GM10266 (cell line): ENCODE measurements around the gene SPATA25.

Experiments
- DNase-seq: peaks from one replicate; pipeline ENCODE4 v3.0.0; 2012; ENCODE audit errors: extremely low spot score
- TF ChIP-seq, protein P1 (sequence below): IDR thresholded peaks from 2 replicates; pipeline ENCODE4 v1.5.1; 2012; ENCODE audit warnings: mild to moderate bottlenecking, low read depth; ENCODE audit not compliant: control insufficient read depth, insufficient read depth; ENCODE audit errors: missing control alignments

The SPATA25 gene

DNA sequence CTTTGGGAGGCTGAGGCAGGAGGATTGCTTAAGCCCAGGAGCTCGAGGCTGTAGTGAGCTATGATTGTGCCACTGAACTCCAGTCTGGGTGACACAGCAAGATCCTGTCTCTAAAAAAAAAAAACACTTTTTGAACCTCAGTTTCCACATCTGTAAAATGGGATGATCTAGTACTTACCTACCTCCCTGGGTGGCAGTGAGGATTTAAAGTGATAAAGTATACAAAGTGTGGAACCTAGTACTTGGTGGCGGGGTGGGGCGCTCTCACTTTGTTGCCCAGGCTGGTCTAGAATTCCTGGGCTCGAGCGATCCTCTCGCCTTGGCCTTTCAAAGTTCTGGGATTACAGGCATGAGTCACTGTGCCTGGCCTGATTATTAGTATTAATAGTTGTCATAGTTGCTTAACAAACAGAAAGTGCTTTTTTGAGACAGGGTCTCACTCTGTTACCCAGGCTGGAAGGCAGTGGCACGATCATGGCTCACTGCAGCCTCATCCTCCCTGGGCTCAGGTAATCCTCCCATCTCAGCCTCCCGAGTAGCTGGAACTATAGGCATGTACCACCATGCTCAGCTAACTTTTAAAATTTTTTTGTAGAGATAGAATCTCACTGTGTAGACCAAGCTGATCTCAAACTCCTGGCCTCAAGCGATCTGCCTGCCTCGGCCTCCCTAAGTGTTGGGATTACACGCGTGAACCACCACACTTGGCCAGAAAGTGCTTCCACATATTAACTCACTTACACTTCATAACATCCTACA lies 31.5 kb upstream of the SPATA25 start:
- DNase-seq, result no peak
- TF ChIP-seq, protein P1, sequence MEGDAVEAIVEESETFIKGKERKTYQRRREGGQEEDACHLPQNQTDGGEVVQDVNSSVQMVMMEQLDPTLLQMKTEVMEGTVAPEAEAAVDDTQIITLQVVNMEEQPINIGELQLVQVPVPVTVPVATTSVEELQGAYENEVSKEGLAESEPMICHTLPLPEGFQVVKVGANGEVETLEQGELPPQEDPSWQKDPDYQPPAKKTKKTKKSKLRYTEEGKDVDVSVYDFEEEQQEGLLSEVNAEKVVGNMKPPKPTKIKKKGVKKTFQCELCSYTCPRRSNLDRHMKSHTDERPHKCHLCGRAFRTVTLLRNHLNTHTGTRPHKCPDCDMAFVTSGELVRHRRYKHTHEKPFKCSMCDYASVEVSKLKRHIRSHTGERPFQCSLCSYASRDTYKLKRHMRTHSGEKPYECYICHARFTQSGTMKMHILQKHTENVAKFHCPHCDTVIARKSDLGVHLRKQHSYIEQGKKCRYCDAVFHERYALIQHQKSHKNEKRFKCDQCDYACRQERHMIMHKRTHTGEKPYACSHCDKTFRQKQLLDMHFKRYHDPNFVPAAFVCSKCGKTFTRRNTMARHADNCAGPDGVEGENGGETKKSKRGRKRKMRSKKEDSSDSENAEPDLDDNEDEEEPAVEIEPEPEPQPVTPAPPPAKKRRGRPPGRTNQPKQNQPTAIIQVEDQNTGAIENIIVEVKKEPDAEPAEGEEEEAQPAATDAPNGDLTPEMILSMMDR, result no peak

DNA sequence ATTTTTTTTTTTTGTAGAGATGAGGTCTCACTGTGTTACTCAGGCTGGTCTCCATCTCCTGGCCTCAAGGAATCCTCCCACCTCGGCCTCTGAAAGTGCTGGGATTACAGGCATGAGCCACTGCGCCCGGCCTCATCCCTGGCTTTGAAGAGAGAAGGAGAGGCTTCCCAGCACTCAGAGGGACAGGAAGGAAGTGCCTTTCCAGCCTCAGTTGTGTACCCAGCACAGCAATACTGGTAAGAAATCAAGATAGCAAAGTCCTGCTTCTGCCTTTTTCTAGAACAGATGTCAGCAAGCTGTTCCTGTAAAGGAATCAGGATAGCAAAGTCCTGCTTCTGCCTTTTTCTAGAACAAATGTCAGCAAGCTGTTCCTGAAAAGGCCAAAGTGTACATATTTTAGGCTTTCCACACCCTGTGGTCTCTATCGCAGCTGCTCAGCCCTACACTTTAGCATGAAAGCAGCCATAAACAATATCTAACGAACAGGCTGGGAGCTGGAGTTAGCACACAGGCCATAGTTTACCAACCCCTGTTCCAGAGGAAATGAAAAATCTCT lies 30.8 kb upstream of the SPATA25 start:
- DNase-seq, result no peak

DNA sequence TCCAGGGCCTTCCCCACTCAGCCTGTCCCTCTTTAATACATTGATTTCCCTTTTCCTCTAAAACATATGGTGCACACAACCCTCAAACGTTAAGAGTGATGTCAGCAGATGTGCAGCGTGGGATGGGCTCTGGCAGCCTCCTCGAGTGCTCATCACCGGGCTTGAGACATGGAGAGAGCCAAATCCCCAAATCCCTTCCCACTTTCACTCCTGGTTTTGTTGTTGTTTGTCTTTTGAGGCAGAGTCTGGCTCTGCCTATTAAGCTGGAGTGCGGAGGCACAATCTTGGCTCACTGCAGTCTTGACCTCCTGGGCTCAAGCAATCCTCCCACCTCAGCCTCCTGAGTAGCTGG lies 30.3 kb upstream of the SPATA25 start:
- TF ChIP-seq, protein P1, result no peak
- DNase-seq, result no peak

More for the DNA sequence above, 30.8 kb upstream of the SPATA25 start:
- TF ChIP-seq, protein P1, result no peak

DNA sequence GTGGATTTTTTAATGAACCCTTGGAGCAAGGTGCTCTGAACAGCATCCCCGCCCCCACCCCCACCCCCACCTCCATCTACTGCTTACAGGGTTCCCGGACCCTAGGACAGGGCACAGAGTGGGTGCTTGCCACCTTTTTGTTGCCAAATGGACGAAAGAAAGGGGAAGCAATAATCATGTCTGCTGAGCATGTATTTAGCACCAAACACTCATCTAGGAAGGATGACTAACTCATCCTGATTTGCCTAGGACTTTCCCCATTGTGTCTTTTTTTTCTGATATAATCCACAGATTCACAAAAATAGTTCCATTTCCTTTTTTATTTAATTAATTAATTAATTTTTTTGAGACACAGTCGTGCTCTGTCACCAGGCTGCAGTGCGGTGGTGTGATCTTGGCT lies 25.7 kb upstream of the SPATA25 start:
- TF ChIP-seq, protein P1, result no peak
- no peak for DNase-seq

DNA sequence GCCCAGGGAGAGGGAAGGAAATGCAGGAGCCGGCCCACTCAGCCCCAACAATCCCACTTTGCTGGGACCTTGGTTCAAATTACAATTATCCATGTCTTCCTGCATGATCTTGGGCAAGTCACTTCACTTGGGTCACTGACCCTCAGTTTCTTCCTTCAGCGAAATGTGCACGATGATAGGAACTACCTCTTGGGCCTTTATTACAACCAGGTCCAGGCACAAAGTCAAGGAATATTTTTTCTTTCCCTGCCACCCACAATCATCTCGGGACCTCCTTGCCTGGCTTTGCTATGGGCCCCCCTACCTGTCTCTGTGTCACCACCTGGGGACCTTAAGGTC lies 24.9 kb upstream of the SPATA25 start:
- TF ChIP-seq, protein P1, result no peak
- DNase-seq, result no peak

DNA sequence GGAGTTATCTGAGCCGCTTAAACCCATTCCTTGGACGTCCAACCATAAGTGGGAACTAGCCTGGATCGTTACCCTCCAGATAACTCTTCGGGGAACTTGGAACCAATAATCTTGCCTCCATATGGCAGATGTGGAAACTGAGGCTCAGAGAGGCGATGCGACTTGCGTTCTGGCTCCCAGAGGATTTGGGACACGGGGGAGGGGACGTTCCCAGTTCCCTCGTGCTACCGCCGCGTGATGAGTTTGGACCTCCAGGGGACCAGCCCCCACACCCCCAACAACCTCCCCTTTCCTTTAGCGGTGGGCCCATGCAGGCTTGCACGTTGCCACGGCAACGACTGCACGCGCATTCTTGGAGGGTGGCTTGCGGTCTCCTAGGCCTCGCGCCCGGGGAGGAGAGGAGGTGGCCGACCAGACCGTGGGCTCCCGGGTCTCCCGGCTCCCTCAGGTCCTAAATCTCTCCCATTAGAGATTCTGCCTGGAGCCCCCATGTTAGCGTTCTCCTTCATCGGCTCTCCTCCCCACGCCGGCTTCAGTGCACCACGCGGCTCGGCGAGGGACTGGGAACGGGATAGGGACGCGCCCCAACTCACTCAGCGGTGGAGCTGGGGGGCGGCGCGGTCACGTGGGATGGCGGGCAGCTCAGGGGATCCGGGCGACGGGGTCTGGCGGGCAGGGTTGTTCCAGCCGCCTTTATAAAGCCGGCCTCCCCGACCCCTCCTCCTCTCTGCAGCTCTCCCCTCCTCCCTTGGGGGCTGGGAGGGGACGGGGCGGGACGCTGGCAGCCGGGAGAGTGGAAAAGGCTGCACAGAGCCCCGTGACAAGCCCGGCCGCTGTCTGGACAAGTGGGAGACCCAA lies 24.3 kb upstream of the SPATA25 start, which contains the start of gene PLTP:
Gene PLTP (minus strand): TSS at position 670 of the 858 bp plus-strand sequence. CDS start 703 bp downstream, outside the sequence.
- peak; percentile 5 for DNase-seq

More for the DNA sequence above, 24.3 kb upstream of the SPATA25 start, which contains the start of gene PLTP:
- TF ChIP-seq, protein P1, result no peak
